HG03039 (cell line): ENCODE data around the gene SHMT1.

ENCODE experiments used
- ATAC-seq: cut with Tn5 transposase; IDR thresholded peaks from one replicate; pipeline ENCODE4 v1.9.1; 2021; ENCODE audit warnings: mild to moderate bottlenecking, moderate library complexity; ENCODE audit not compliant: unreplicated experiment

Gene SHMT1

GRCh38 chr17:18291718-18292540, 71.4 kb downstream of the SHMT1 start:
- ATAC-seq: no peak

DNA sequence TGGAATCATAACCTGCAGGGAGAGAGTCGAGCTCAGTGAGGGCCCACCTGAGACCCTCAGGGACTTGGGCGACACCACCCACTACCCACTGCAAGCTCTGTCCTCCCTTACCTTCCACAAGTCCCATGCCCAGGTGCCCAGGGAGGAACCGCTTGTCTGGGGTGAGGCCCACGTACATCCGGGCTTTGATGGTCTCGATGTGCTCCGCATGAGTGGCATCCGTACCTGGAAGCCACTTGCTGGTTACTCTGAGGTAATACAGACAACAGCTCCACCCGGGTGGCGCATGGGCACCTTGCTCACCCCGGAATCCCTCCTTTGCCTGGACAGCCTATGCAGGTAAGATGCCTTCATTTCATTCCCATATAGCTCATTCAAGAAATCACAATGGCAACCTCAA, 78.1 kb downstream of the SHMT1 start:
- ATAC-seq: no peak

GRCh38 chr17:18281788-18282187, 81.6 kb downstream of the SHMT1 start:
- no peak for ATAC-seq

DNA sequence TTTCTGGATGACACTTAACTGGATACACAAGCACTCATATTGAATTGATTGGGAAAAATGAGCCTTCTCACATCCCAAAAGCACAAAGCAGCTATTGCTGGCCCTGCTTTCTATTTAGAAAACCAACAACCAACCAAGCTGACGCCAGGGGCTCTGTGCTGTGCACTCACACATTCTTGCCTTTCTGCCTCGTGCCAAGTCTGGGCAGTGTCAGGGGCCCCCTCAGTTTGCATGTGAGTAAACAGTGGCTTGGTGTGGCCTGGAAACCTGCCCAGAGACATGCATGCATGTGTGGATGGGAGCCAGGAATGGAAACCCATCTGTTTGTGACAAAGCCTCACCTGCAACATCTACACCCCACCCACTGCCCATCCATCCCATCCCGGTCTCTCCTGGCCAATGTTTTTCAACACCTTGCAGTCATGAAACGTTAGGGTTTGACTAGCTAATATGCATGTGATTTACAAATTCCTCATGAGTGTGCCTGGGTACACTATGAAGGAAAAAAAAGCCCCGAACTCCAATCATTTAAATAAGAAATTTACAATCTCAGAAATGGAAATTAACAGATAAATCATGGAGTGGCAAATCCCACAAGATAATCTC, 82.5 kb downstream of the SHMT1 start:
- no peak for ATAC-seq

DNA sequence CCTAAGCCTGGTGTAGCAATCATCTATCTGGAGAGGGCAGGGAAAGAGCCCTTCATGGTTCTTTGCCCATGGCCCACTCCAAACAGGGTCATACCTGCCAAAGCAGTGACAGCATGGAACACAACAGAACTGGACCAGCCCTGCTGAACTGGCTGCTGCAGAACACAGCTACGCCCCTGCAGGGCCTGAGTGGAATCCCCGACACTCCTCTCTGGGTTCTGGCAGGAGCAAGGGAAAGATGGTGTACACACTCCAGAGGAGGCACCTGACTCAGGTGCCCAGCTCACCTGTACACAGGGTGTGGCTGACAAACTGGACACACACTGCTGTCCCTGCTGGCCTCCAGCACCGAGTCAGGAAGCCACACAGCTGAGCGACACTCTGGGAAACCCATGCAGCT, 83.1 kb downstream of the SHMT1 start:
- no peak for ATAC-seq

- ATAC-seq: no peak
These were observed 84.5 kb downstream of the SHMT1 start for GRCh38 chr17:18278867-18279266.
